Stimulated activated CD4-positive, alpha-beta T cell treated with anti-CD3 and anti-CD28 coated beads, Interleukin-2, amount 100 ng/mL, for 24 hours (primary cell): ENCODE measurements around the gene TMEM260.
A peak's percentile ranks its signal among the peaks of the same experiment; 100 is the strongest.

ENCODE experiments used
- DNase-seq, 2 donors: peaks; one replicate each; pipeline ENCODE4 v3.0.0-alpha.2; 2020

TMEM260 gene

GRCh38 chr14:56579345-56580220, at the start of gene TMEM260:
TMEM260 (plus strand) TSS chr14:56579798; CDS start chr14:56579915, 117 bp downstream.
- peak; percentile 91 to 94 for DNase-seq

- DNase-seq: no peak
These were observed 47.1 kb upstream of the TMEM260 start for GRCh38 chr14:56532546-56532945.

- DNase-seq: no peak
These were observed 44.9 kb upstream of the TMEM260 start for GRCh38 chr14:56534656-56535055.

- DNase-seq: no peak
These were observed 39.7 kb upstream of the TMEM260 start for GRCh38 chr14:56539862-56540261.

- no peak for DNase-seq
These were observed 36.2 kb upstream of the TMEM260 start for GRCh38 chr14:56543436-56543835.

GRCh38 chr14:56549721-56550120, 29.9 kb upstream of the TMEM260 start:
- DNase-seq: no peak

- no peak for DNase-seq
These were observed 27.0 kb upstream of the TMEM260 start for GRCh38 chr14:56552615-56553014.

GRCh38 chr14:56554301-56554700, 25.3 kb upstream of the TMEM260 start:
- no peak for DNase-seq

- no peak for DNase-seq
These were observed 23.6 kb upstream of the TMEM260 start for GRCh38 chr14:56555921-56556570.

- no peak for DNase-seq
These were observed 20.4 kb upstream of the TMEM260 start for GRCh38 chr14:56559182-56559581.

GRCh38 chr14:56561606-56562005, 18.0 kb upstream of the TMEM260 start:
- DNase-seq: no peak

- no peak for DNase-seq
These were observed 16.7 kb upstream of the TMEM260 start for GRCh38 chr14:56562883-56563282.

GRCh38 chr14:56569174-56569573, 10.4 kb upstream of the TMEM260 start:
- no peak for DNase-seq

- no peak for DNase-seq
These were observed 9.3 kb upstream of the TMEM260 start for GRCh38 chr14:56570295-56570694.

- DNase-seq: no peak
These were observed 668 bp downstream of the TMEM260 start for GRCh38 chr14:56580221-56580711.

GRCh38 chr14:56581041-56581727, 1.6 kb downstream of the TMEM260 start:
- no peak for DNase-seq

GRCh38 chr14:56585461-56586084, 6.0 kb downstream of the TMEM260 start:
- DNase-seq: no peak

- DNase-seq: no peak
These were observed 8.1 kb downstream of the TMEM260 start for GRCh38 chr14:56587701-56588100.

GRCh38 chr14:56590535-56590960, 10.9 kb downstream of the TMEM260 start:
- no peak for DNase-seq

- no peak for DNase-seq
These were observed 13.3 kb downstream of the TMEM260 start for GRCh38 chr14:56592746-56593544.

- DNase-seq: no peak
These were observed 14.8 kb downstream of the TMEM260 start for GRCh38 chr14:56594428-56594827.

- no peak for DNase-seq
These were observed 18.9 kb downstream of the TMEM260 start for GRCh38 chr14:56598519-56598918.
